Kidney epithelial cell (primary cell): Measurements from ENCODE around the gene CNTN1. TPM values are rescaled to one million over a fixed set of nuclear protein-coding genes. Genes with fewer than 3 reads are reported as not detected.

Experiments
- DNase-seq: peaks from one replicate; pipeline ENCODE4 v3.0.0-alpha.2; 2010; ENCODE audit warnings: low read depth
- H3K27me3 ChIP-seq: 2 replicates; pipeline ENCODE4 v1.6.0; 2011; ENCODE audit warnings: low read length; ENCODE audit not compliant: control insufficient read depth, insufficient read depth
- H3K36me3 ChIP-seq: 2 replicates; pipeline ENCODE4 v1.5.1; 2011; ENCODE audit warnings: low read length; ENCODE audit not compliant: control insufficient read depth, insufficient read depth
- H3K4me3 ChIP-seq: 2 replicates; pipeline ENCODE4 v1.5.1; 2011; ENCODE audit warnings: low read depth, mild to moderate bottlenecking, control low read depth, low read length
- total RNA-seq: library from RNA; depleted of rRNA; stranded (reverse); fragments of >200 nt; gene quantifications from 2 replicates; pipeline ENCODE4 v1.2.3, GENCODE V29; 2015
- TF ChIP-seq, protein P1 (sequence below): IDR thresholded peaks from 2 replicates; pipeline ENCODE4 v1.5.1; 2011; ENCODE audit warnings: mild to moderate bottlenecking, moderate library complexity, low read length, control low read depth, inconsistent platforms; ENCODE audit not compliant: insufficient read depth, poor library complexity, severe bottlenecking

The CNTN1 gene
- total RNA-seq, 1 donor from 2014 or later, result 1.5 TPM

DNA sequence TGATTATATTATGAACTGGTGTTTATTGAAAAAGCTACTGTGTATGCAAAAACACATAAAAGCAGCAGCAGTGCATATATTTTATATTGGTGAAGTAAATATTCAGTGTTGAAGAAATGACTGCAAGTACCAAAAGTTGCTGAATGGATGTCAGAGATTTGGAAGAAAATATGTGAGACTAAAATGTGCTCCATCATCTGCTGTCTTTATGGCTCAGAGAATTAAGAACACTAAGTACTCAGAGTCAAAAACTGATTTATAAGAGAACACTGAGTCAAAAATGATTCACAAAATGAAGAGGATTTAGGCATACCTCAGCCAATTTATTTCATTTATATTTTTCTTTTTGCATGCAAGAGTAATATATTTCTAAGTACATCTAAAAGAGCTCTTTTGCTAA is 409.6 kb downstream of the CNTN1 start:
- Histone ChIP-seq H3K4me3 (no peak overlapping the region), H3K36me3 (no peaks in the 10 kb centered on the region), H3K27me3 (no peaks in the 10 kb centered on the region)
- TF ChIP-seq, protein P1, sequence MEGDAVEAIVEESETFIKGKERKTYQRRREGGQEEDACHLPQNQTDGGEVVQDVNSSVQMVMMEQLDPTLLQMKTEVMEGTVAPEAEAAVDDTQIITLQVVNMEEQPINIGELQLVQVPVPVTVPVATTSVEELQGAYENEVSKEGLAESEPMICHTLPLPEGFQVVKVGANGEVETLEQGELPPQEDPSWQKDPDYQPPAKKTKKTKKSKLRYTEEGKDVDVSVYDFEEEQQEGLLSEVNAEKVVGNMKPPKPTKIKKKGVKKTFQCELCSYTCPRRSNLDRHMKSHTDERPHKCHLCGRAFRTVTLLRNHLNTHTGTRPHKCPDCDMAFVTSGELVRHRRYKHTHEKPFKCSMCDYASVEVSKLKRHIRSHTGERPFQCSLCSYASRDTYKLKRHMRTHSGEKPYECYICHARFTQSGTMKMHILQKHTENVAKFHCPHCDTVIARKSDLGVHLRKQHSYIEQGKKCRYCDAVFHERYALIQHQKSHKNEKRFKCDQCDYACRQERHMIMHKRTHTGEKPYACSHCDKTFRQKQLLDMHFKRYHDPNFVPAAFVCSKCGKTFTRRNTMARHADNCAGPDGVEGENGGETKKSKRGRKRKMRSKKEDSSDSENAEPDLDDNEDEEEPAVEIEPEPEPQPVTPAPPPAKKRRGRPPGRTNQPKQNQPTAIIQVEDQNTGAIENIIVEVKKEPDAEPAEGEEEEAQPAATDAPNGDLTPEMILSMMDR, result no peak
- DNase-seq, result no peak

DNA sequence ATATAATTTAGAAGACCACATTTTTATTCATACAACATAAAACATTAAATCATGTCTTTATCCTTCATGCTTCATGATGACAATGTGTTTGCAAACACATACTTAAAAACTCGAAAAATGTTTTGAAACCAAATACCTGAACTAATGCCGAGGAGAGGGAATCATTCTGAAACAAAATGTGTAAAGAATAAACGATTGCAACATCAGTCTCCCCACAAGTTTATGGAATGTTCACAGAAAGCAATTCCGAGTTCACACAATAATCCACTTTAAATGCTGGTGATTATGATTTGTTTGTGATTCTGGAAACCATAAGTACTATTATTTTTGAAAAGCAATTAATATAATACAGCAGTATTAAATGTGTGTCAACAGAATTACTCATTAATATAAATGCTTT is 411.4 kb downstream of the CNTN1 start:
- Histone ChIP-seq H3K4me3 (no peak overlapping the region), H3K36me3 (no peaks in the 10 kb centered on the region), H3K27me3 (no peaks in the 10 kb centered on the region)
- no peak for DNase-seq
- TF ChIP-seq, protein P1, result no peak

- TF ChIP-seq, protein P1, result no peak
- Histone ChIP-seq H3K4me3 (no peak overlapping the region), H3K27me3 (no peaks in the 10 kb centered on the region), H3K36me3 (no peaks in the 10 kb centered on the region)
- DNase-seq, result no peak
These were observed 414.1 kb downstream of the CNTN1 start for GRCh38 chr12:41106315-41106714.

GRCh38 chr12:41108032-41108431 is 415.8 kb downstream of the CNTN1 start:
- DNase-seq, result no peak
- H3K4me3 ChIP-seq, result no peak overlapping the region
- TF ChIP-seq, protein P1, result no peak
- no peaks in the 10 kb centered on the region for H3K27me3 ChIP-seq
- H3K36me3 ChIP-seq, result no peaks in the 10 kb centered on the region

GRCh38 chr12:41112903-41113302 is 420.7 kb downstream of the CNTN1 start:
- no peaks in the 10 kb centered on the region for H3K36me3 ChIP-seq
- H3K4me3 ChIP-seq, result no peak overlapping the region
- TF ChIP-seq, protein P1, result no peak
- H3K27me3 ChIP-seq, result no peaks in the 10 kb centered on the region
- DNase-seq, result no peak

DNA sequence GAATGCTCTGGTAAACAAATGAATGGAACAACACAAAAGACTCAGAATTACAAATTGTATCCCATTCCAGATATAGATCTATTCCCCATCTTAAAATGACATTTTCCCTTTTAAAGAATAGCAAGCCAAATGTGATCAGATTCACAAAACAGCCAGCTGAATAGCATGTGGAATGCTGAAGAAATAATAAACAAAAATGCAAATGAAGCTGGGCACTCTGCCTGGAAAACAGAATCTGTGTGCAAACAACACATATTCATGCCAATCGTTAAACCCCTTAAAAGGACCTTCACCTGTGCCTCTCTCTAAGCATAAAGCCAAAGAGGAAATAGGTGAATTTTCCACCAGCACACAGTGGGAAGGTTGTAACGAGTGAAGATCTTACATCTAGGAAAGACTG is 428.0 kb downstream of the CNTN1 start:
- TF ChIP-seq, protein P1, result no peak
- Histone ChIP-seq H3K36me3 (no peaks in the 10 kb centered on the region), H3K4me3 (no peak overlapping the region), H3K27me3 (no peaks in the 10 kb centered on the region)
- DNase-seq, result no peak
